ENCODE results near the gene TROAP.
"Not testable (repeated sequence)": the region's sequence is repeated elsewhere in the genome, so short reads cannot be mapped to it uniquely, and the experiment has no call there.

Gene TROAP

DNA sequence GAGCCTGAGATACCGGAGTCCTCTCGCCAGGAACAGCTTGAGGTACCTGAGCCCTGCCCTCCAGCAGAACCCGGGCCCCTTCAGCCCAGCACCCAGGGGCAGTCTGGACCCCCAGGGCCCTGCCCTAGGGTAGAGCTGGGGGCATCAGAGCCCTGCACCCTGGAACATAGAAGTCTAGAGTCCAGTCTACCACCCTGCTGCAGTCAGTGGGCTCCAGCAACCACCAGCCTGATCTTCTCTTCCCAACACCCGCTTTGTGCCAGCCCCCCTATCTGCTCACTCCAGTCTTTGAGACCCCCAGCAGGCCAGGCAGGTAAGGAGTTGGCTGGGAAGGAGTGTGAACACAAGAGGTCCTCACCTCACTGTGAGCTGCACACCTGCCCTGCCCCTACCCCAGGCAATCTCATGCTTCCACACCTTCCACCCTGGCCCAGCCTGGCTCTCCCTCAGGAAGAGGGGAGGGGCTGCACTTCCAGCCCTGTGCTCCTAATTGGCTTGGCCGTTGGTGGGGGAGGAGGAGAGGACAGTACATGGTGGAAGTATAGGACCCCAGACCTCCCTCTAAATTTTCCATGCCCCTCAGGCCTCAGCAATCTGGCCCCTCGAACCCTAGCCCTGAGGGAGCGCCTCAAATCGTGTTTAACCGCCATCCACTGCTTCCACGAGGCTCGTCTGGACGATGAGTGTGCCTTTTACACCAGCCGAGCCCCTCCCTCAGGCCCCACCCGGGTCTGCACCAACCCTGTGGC, 7.8 kb downstream of the TROAP start:
- no peak for DNase-seq

DNA sequence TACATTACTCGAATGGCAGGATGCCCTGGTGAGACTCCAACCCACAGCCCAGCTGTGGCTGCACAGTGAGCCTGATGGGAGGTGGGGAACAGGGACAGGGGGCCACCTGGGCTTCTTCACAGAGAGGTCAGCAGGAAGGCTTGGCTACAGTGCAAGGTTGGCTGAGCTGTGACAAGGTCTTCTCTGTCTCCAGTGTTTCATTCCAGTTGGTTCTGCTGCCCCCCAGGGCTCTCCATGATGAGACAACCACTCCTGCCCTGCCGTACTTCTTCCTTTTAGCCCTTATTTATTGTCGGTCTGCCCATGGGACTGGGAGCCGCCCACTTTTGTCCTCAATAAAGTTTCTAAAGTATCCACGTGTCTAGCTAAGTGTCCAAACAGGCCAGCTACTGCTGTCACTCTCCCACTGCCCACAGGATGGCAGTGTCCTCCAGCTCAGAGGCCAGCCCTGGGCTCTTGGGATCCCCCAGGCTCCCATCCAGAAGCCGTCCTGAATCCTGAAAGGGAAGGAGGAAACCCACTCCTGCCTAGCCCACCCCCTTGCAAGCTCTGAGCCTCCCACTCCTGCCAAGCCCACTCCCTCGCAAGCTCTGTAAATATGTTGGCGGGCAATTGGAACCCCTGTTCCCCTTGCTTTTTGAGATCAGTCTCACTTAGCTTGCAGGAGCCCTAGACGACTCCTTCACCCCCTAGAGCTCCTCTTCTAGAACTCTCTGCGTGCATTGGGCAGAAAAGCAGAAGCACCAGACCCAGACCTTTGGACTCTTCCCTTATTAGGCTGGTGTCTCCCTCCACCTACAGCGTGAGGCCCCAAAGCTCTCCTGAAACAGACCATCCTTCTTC, 8.5 kb downstream of the TROAP start:
- DNase-seq = peak; percentile 71

DNA sequence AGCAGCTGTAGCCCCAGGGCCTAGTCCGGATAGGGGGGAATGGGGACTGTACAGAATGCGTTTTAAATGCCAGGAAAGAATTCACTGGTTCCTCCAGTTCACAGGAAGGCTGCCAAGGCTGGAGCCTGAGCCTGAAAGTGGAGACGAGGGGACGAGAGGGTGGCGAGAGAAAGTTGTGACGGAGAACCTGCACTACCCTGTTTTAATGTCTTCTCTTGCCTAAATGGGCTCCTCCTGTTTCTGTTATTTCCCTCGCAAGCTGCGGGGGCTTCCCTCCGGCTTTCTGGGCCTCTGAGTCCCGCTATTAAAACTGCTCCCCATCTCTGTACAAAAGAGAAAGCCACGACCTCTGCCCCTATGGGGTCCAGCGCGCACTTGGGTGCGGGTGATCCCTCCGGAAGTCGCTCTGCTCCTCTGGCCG, 9.4 kb downstream of the TROAP start:
- no peak for DNase-seq

GRCh38 chr12:49332891-49333371, 9.9 kb downstream of the TROAP start:
- no peak for DNase-seq

GRCh38 chr12:49333778-49334177, 10.7 kb downstream of the TROAP start:
- not testable (repeated sequence) for DNase-seq

DNA sequence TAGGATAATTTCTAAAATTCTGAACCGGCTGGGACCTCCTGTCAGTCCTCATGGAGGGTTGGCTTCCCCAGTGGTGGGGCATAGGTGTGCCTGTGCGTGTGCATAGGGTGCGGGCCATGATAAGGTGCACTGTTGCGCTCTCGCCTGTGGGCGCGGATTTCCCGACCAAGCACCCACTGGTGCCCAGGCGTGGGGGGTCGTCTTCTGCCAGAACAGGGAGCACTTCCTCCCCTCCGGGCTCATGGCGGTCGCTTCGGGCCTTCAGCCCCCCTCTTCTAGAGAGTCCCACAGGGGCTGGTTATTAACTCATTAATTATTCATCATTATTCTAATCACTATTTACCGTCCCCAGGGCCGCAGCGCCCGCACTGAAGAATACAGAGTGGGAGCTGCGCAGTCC, 11.2 kb downstream of the TROAP start:
- DNase-seq = no peak

GRCh38 chr12:49334681-49335080, 11.6 kb downstream of the TROAP start:
- no peak for DNase-seq

DNA sequence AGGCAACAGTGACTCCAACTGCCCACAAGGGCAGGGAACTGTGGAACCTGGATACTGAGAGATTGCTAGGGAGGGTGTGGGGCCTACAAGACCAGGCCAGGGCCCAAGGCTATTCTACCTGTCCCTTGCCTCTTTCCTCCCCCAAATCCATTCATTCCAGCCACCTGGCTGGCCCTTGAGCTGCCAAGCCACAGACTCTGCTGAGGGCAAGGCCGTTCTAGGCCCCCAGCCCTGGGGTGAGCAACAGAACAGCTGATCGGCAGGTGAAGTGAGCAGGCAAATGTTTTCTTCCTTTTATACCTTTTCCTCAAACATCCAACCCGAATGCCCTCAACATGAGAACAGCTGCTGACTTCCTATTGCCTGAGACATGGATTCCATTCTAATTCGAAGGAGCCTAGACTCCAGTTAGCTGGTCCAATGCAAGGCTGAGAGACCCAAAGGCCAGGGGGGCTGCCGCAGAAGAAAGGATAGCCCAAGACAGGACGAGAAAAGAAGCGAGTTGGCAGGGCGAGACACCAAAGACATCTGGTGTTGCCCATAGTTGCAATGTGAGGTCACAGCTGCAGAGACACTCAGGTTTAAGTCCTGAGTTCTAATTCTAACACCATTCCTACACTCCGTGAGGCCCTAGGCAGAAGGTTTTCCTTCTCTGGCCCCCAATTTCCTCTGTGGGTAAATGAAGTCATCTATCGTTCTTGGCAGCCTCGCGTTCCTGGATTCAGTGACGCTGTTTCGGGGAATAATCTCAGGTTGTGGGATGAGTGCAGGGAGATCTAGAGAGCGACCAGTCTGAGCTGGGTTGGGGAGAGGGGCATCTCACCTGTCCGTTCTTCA, 12.3 kb downstream of the TROAP start:
- no peak for DNase-seq

DNA sequence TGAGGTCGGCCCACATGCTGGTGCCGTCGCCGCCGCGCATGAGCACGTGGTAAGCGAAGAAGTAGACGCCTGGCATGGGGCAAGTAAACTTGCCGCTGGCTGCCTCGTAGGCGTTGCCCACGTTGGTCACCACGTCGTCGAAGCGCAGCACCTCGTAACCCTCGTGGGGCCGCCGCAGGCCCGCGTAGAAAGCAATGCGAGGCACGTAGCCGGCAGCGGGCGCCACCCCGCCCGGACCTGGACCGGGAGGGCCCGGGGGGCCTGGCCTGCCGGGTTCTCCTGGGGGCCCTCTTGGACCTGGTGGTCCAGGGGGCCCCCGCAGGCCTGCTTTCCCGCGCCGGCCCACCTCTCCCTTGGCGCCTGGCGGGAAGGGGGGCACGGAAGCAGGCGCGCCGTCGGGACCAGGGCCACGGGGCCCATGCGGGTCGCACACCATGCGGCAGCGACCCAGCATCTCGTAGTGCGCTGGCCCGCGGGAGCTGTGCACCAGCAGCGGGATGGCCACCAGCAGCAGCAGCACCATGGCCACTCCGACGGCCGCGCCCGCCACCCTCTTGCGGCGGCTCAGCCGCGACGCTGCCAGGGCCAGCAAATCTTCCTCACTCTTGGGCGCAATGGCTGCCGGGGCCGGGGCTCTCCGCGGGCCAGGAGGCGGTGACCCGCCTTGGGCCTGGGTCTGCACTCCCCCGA, 13.0 kb downstream of the TROAP start:
- DNase-seq = no peak

DNA sequence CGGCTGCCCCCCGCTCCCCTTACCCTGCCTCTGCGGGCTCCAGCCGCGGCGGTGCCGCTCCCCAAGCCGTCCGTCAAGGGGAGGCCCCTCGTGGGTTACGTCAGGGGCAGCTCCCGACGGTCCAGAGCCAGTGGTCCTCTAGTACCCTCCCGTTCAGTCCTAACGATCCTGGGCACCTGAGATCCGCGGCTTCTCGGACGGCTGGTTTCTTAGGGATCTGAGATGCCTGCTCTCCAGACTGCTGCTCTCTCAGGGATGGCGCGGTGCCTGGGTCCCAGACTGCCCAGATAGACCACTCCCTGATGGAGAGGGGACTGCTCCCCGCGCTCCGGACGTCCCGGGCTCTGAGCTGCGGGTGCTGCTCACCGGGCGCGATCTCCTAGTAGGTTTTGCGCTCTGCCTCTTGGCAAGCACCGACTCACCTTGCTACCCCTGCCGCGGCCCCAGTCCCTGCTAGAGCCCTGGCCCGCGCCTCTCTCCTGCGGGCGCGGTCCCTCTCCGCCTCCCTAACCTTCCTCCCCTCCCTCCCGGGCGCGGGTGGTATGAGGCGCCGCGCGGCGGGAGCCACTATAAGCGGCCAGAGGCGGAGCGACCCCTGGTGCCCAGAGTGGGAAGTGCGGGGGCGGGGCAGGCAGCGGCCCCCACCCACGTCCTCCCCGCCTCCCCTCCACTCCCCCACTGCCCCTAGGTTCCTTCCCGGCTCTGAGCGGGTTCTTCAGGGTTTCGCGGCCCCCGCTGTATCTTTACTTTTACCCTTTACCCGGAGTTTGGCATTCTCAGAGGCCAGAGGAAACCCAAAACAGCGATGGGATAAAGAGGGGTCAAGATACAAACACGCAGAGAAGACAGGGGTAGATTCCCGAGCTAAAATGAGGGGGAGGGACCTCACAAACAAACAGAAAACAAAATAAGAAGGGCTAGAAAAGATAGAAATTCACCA, 13.9 kb downstream of the TROAP start, which contains the start of gene C1QL4:
TSS of gene C1QL4 (minus strand) at position 544 of the 940 bp plus-strand sequence. CDS start 711 bp downstream, outside the sequence.
- peak; percentile 61 for DNase-seq

- DNase-seq = no peak
These were observed 15.9 kb downstream of the TROAP start for GRCh38 chr12:49338830-49339463.

DNA sequence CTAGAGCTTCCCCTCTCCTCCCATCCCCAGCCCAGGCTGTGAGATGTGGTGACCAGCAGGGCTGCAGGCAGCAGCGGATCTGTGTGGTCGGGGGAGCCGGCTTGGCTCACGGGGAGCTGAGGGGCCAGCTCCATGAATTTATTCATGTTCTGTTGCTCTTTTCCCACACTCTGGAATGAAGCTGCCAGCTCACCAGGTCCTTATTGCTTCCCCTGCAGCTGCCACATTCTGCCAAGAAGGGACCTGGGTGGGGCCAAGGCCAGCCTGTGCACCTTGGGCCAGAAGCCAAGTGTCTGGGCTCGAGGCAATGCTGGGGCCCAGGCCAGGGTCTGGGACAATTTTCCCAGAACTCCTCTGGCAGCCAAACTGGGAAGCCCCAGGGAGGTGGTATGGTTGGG, 16.4 kb downstream of the TROAP start:
- no peak for DNase-seq

- no peak for DNase-seq
These were observed 17.2 kb downstream of the TROAP start for GRCh38 chr12:49340095-49340870.

GRCh38 chr12:49340971-49341776, 18.1 kb downstream of the TROAP start:
- no peak for DNase-seq

- DNase-seq = no peak
These were observed 18.7 kb downstream of the TROAP start for GRCh38 chr12:49341777-49342065.

GRCh38 chr12:49342066-49342913, 19.2 kb downstream of the TROAP start:
- DNase-seq = peak; percentile 75

- no peak for DNase-seq
These were observed 20.1 kb downstream of the TROAP start for GRCh38 chr12:49342914-49343731.
